Activated T-helper 17 cell treated with anti-CD3 and anti-CD28 coated beads, Interleukin-2, amount 50 U/mL, for 72 hours (primary cell): ENCODE results near the gene DGKK. TPM values are rescaled to one million over a fixed set of nuclear protein-coding genes. Genes with fewer than 3 reads are reported as not detected.

Source experiments
- ATAC-seq: fragments of 150-1000 bp; cut with Tn5 transposase; replicated peaks from 2 replicates; pipeline ENCODE4 v1.10.0; 2021; ENCODE audit warnings: mild to moderate bottlenecking, moderate library complexity
- H3K27ac Mint-ChIP-seq: one replicate; pipeline ENCODE4 v1.8.0; 2022; ENCODE audit warnings: mixed read lengths
- H3K27me3 Mint-ChIP-seq: one replicate; pipeline ENCODE4 v1.8.0; 2022; ENCODE audit warnings: mixed read lengths
- H3K36me3 Mint-ChIP-seq: one replicate; pipeline ENCODE4 v1.8.0; 2022; ENCODE audit warnings: low read depth, mild to moderate bottlenecking, mixed read lengths
- H3K4me1 Mint-ChIP-seq: one replicate; pipeline ENCODE4 v1.8.0; 2022; ENCODE audit warnings: mixed read lengths
- H3K4me3 Mint-ChIP-seq: one replicate; pipeline ENCODE4 v1.8.0; 2022; ENCODE audit warnings: mild to moderate bottlenecking, mixed read lengths
- H3K9me3 Mint-ChIP-seq: one replicate; pipeline ENCODE4 v1.8.0; 2022; ENCODE audit warnings: mixed read lengths
- total RNA-seq, 2 donors: library from RNA; stranded (reverse); gene quantifications; one replicate each; pipeline ENCODE4 v1.2.3, GENCODE V29; 2022

The DGKK gene
- total RNA-seq, 2 donors from 2014 or later: not detected

DNA sequence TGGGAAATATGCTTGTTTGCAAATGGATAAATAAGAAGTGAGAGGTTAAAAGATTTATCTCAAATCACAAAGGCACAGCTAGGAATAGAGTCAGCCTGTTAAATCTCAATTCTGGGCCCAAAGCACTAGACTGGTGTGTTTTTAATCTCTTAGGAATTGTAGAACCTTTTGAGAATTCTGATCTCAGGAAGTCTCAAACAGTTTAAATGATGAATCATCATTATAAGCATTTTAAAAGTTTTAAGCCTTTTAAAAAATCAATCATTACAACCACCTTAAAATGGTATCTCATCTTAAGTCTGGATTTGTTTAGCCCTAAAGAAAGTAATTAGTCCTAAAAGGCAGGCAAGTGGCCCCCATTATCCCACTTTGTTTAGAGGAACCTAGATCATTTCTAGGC is 17.8 kb downstream of the DGKK start:
- no peaks in the 10 kb centered on the region for H3K27me3 Mint-ChIP-seq
- H3K4me3 Mint-ChIP-seq: no peak overlapping the region
- no peak for ATAC-seq
- no peaks in the 10 kb centered on the region for H3K9me3 Mint-ChIP-seq
- H3K27ac Mint-ChIP-seq: no peak overlapping the region
- H3K4me1 Mint-ChIP-seq: no peaks in the 10 kb centered on the region
- H3K36me3 Mint-ChIP-seq: no peaks in the 10 kb centered on the region

DNA sequence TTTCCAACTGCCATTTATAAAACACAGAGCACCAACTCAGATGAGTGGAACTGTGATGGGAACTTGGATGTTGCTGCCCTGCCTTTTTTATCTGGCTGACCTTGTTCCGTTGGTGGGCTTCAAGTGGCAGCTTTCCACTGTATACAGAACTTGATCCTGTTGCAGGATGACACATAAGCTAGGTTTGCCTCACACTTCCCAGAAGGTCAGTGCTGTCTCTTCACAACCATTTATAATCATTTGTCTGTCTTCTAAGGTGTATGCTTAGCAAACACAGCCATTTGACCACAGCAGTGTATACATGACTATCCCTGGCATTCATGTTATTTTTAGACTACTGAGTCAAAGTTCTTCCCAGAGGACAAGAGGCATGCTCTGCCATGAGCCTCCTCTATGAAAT is 20.3 kb downstream of the DGKK start:
- Mint-ChIP-seq H3K4me1 (no peaks in the 10 kb centered on the region), H3K27ac (no peak overlapping the region), H3K4me3 (no peak overlapping the region), H3K9me3 (no peaks in the 10 kb centered on the region), H3K27me3 (peaks cover 1% of the 10 kb centered on the region), H3K36me3 (no peaks in the 10 kb centered on the region)
- ATAC-seq: no peak

DNA sequence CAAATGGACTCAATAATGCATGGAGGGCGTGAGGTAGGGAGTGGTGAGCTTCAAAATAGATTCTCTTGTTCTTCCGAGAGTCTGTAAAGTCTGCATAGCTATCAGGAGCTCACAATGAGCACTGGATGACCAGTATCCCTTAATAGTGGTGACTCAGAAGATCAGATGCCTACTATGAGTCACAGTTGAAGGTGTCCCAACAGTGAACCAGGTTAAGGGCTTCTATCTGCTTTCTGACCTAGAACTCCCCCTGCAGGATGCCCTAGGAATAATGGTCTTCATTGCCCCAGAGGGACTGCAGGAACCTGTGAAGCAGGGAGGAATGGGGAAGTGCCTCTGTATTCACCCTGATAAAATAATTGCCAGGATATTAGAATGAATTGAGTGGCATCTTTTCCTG is 22.1 kb downstream of the DGKK start:
- peaks cover 4% of the 10 kb centered on the region for H3K27me3 Mint-ChIP-seq
- H3K36me3 Mint-ChIP-seq: no peaks in the 10 kb centered on the region
- ATAC-seq: peak; percentile 43
- no peaks in the 10 kb centered on the region for H3K4me1 Mint-ChIP-seq
- no peak overlapping the region for H3K4me3 Mint-ChIP-seq
- no peaks in the 10 kb centered on the region for H3K9me3 Mint-ChIP-seq
- no peak overlapping the region for H3K27ac Mint-ChIP-seq

DNA sequence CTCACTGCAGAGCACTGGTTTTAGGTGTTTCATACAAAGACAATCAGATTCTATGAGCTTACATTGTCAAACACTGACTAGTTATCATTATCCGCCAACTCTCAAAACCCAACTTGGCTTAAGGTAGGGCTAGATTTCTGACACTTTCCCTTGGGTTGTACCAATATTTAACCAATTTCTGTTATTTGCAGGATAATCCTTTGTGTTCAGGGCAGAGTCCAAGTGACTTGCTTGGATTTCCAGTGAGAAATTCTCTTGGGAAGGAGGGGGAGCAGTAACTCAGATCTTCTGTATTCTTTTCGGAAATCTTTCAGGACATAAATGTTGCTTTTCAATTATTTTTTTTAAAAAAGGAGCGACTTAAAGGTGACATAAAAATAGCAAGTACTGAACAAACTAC is 23.1 kb downstream of the DGKK start:
- Mint-ChIP-seq H3K36me3 (no peaks in the 10 kb centered on the region), H3K4me1 (no peaks in the 10 kb centered on the region), H3K4me3 (no peak overlapping the region), H3K27me3 (peaks cover 4% of the 10 kb centered on the region), H3K27ac (no peak overlapping the region), H3K9me3 (no peaks in the 10 kb centered on the region)
- no peak for ATAC-seq

DNA sequence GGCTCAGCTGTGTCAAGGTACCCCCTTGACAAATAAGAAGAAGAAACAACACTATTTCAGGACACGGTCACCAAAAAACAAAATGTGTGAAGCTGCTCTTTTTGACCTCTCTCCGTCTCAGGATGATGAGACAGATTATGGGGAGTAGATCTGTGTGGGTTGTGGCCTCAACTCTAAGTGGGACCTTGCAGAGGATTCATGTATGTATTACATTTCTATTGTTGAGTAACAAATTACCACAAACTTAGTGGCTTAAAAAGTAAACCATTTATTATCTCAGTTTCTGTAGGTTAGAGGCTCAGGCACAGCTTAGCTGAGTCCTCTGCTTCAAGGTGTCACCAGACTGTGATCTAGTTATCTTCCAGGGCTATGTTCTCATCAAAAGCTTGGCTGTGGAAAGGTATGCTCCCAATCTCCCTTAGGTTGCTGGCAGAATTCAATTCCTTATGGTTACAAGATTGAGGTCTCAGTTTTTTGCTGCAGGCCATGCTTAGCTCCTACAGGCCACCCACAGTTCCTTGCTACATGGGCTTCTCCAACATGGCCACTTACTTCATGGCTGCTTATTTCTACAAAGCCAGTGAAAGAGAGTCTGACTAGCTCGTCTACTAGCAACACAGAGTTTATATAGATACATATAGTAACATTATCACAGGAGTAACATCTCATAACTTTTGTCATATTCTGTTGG is 28.1 kb downstream of the DGKK start:
- Mint-ChIP-seq H3K27me3 (peaks cover 4% of the 10 kb centered on the region), H3K4me3 (no peak overlapping the region), H3K27ac (no peak overlapping the region), H3K4me1 (no peaks in the 10 kb centered on the region), H3K36me3 (no peaks in the 10 kb centered on the region), H3K9me3 (no peaks in the 10 kb centered on the region)
- ATAC-seq: no peak

GRCh38 chrX:50436797-50437196 is 33.8 kb downstream of the DGKK start:
- H3K4me3 Mint-ChIP-seq: no peak overlapping the region
- no peaks in the 10 kb centered on the region for H3K9me3 Mint-ChIP-seq
- peaks cover 3% of the 10 kb centered on the region for H3K27me3 Mint-ChIP-seq
- no peaks in the 10 kb centered on the region for H3K36me3 Mint-ChIP-seq
- ATAC-seq: no peak
- H3K4me1 Mint-ChIP-seq: no peaks in the 10 kb centered on the region
- no peak overlapping the region for H3K27ac Mint-ChIP-seq

- H3K9me3 Mint-ChIP-seq: no peaks in the 10 kb centered on the region
- H3K4me1 Mint-ChIP-seq: no peaks in the 10 kb centered on the region
- H3K27me3 Mint-ChIP-seq: peaks cover 3% of the 10 kb centered on the region
- H3K36me3 Mint-ChIP-seq: no peaks in the 10 kb centered on the region
- no peak overlapping the region for H3K27ac Mint-ChIP-seq
- no peak for ATAC-seq
- no peak overlapping the region for H3K4me3 Mint-ChIP-seq
These were observed 37.8 kb downstream of the DGKK start for GRCh38 chrX:50432829-50433289.

- H3K36me3 Mint-ChIP-seq: no peaks in the 10 kb centered on the region
- H3K27me3 Mint-ChIP-seq: no peaks in the 10 kb centered on the region
- no peak overlapping the region for H3K27ac Mint-ChIP-seq
- H3K9me3 Mint-ChIP-seq: no peaks in the 10 kb centered on the region
- H3K4me3 Mint-ChIP-seq: no peak overlapping the region
- no peaks in the 10 kb centered on the region for H3K4me1 Mint-ChIP-seq
- no peak for ATAC-seq
These were observed 39.0 kb downstream of the DGKK start for GRCh38 chrX:50431623-50432022.

- Mint-ChIP-seq H3K4me1 (no peaks in the 10 kb centered on the region), H3K27me3 (no peaks in the 10 kb centered on the region), H3K4me3 (no peak overlapping the region), H3K36me3 (no peaks in the 10 kb centered on the region), H3K27ac (no peak overlapping the region), H3K9me3 (no peaks in the 10 kb centered on the region)
- no peak for ATAC-seq
These were observed 39.6 kb downstream of the DGKK start for GRCh38 chrX:50430917-50431575.

GRCh38 chrX:50428174-50428573 is 42.5 kb downstream of the DGKK start:
- Mint-ChIP-seq H3K9me3 (no peaks in the 10 kb centered on the region), H3K4me1 (no peaks in the 10 kb centered on the region), H3K4me3 (no peak overlapping the region), H3K36me3 (no peaks in the 10 kb centered on the region), H3K27ac (no peak overlapping the region), H3K27me3 (peaks cover 3% of the 10 kb centered on the region)
- no peak for ATAC-seq

DNA sequence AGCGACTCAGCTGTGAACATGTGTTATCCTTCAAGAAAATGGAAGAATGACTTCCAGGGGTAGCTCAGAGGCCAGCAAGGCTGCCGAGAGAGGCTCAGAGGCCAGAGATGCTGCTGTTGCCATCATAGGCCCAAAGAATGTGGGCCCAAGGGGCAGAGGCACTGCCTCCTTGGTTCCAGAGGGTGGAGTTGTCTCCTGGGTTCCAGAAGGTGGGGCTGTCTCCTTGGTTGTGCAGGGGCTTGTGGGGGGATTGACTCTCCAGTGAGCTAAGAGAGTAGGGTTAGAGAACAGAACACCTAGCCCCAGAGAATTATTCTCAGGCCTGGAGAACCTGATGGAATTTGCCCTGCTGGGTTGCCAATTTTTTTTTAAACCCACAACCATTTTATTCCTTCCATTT is 62.6 kb downstream of the DGKK start:
- Mint-ChIP-seq H3K27ac (no peak overlapping the region), H3K4me1 (no peaks in the 10 kb centered on the region), H3K36me3 (no peaks in the 10 kb centered on the region), H3K9me3 (no peaks in the 10 kb centered on the region), H3K4me3 (no peak overlapping the region), H3K27me3 (peaks cover 10% of the 10 kb centered on the region)
- ATAC-seq: no peak

DNA sequence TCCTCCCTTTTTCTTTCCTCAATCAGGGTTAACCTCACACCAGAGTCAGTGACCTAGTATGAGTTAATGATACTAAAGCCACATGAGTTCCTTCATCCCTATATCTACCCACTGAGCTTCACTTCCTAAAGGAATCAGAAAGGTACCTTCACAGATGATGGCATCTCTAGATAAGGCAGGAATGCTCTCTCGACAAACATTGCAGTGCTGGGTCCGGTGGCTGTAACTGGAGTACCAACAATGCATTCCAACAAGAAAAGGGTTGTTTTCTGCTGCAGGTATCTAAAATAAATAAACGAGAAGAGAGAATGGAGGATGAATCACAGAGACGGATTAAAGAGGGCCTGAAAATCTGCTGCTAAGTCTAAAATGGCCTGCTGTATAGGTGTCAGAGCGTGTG is 66.7 kb downstream of the DGKK start:
- no peaks in the 10 kb centered on the region for H3K36me3 Mint-ChIP-seq
- H3K4me3 Mint-ChIP-seq: no peak overlapping the region
- no peak for ATAC-seq
- peaks cover 4% of the 10 kb centered on the region for H3K27me3 Mint-ChIP-seq
- H3K27ac Mint-ChIP-seq: no peak overlapping the region
- H3K9me3 Mint-ChIP-seq: no peaks in the 10 kb centered on the region
- H3K4me1 Mint-ChIP-seq: no peaks in the 10 kb centered on the region

DNA sequence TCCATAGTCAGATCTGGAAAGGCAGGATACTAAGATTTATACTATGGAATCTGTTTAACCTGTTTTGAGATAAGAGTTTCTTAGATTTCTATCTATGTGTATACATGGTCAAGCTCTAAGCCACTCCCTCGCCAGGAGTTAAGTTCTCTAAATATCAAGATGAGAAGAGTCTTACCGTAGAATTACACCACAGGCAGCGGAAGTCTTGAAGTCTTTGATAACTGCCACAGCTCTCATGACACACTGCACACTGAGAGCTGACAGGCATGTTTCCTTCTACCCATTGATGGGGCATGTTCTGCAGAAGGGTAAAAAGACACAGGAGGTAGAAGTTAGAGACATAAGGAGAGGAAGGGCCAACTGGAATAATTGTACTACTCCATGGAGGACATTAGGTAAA is 67.7 kb downstream of the DGKK start:
- H3K4me3 Mint-ChIP-seq: no peak overlapping the region
- peaks cover 5% of the 10 kb centered on the region for H3K27me3 Mint-ChIP-seq
- no peak for ATAC-seq
- H3K36me3 Mint-ChIP-seq: no peaks in the 10 kb centered on the region
- no peak overlapping the region for H3K27ac Mint-ChIP-seq
- no peaks in the 10 kb centered on the region for H3K4me1 Mint-ChIP-seq
- H3K9me3 Mint-ChIP-seq: no peaks in the 10 kb centered on the region

GRCh38 chrX:50393902-50394301 is 76.7 kb downstream of the DGKK start:
- no peaks in the 10 kb centered on the region for H3K9me3 Mint-ChIP-seq
- ATAC-seq: no peak
- H3K27me3 Mint-ChIP-seq: peaks cover 26% of the 10 kb centered on the region
- H3K36me3 Mint-ChIP-seq: no peaks in the 10 kb centered on the region
- no peak overlapping the region for H3K27ac Mint-ChIP-seq
- no peak overlapping the region for H3K4me3 Mint-ChIP-seq
- no peaks in the 10 kb centered on the region for H3K4me1 Mint-ChIP-seq

GRCh38 chrX:50386520-50386919 is 84.1 kb downstream of the DGKK start:
- Mint-ChIP-seq H3K9me3 (no peaks in the 10 kb centered on the region), H3K4me3 (no peak overlapping the region), H3K4me1 (no peaks in the 10 kb centered on the region), H3K36me3 (no peaks in the 10 kb centered on the region), H3K27ac (no peak overlapping the region), H3K27me3 (peaks cover 3% of the 10 kb centered on the region)
- ATAC-seq: no peak
